ENCODE results near the gene TGFBR3. TPM values are rescaled to one million over a fixed set of nuclear protein-coding genes. Genes with fewer than 3 reads are reported as not detected.
A peak's percentile ranks its signal among the peaks of the same experiment; 100 is the strongest.

TGFBR3 gene
- total and polyA plus RNA-seq, 2 experiments from 2014 or later, result 46.8 to 68.3 TPM

GRCh38 chr1:91660708-91661107, 225.2 kb downstream of the TGFBR3 start:
- Histone ChIP-seq H3K36me3 (replicated peaks; ENCODE audit: insufficient read depth, low read depth) (no peaks in the 10 kb centered on the region), H3K9me3 (ENCODE audit: low read depth) (no peaks in the 10 kb centered on the region), H3K27ac (no peak overlapping the region), H3K9me2 (replicated peaks; ENCODE audit: insufficient read depth) (no peaks in the 10 kb centered on the region), H3K4me3 (no peak overlapping the region), H3K27me3 (no peaks in the 10 kb centered on the region), H3K79me2 (no peaks in the 10 kb centered on the region), H3K4me1 (ENCODE audit: insufficient read depth) (no peaks in the 10 kb centered on the region), H3K4me2 (no peak overlapping the region), H2AFZ (no peak overlapping the region), H4K20me1 (ENCODE audit: insufficient read depth, poor library complexity, severe bottlenecking) (no peaks in the 10 kb centered on the region)
- no peak for TF ChIP-seq EZH2phosphoT487 (IDR thresholded peaks at IDR 0.05; ENCODE audit: low read depth, severe bottlenecking, unreplicated experiment)
- TF ChIP-seq EZH2 (IDR thresholded peaks at IDR 0.05; ENCODE audit: borderline replicate concordance), result no peak
- TF ChIP-seq CTCF (IDR thresholded peaks at IDR 0.05; ENCODE audit: poor library complexity), result no peak
- no peak for DNase-seq (ENCODE audit: low spot score)

DNA sequence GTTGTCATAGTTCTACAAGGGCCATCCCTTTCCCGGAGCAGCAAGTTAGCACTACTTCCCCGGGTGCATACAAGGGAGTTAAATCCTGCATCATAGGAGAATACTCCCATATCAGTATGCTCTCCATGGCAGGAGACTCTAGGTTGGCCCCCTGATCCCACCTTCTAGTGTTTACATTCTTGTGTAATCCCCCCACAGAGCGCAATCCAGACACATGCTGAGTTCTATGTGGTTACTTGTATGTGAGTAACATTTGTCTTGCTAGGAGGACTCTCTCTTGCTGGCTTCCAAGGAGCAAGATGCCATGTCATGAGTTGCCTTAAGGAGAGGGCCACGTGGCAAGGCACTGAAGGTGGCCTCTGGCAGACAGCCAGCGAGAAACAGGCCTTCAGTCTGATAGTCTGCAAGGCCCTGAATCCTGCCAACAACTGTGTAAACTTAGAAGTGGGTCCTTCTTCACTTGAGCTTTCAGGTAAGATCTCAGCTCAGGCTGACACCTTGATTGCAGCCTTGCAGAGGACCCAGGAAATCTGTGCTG, 230.0 kb downstream of the TGFBR3 start:
- no peak overlapping the region for H3K4me3 ChIP-seq
- no peaks in the 10 kb centered on the region for H4K20me1 ChIP-seq (ENCODE audit: insufficient read depth, poor library complexity, severe bottlenecking)
- H3K79me2 ChIP-seq, result no peaks in the 10 kb centered on the region
- no peaks in the 10 kb centered on the region for H3K4me1 ChIP-seq (ENCODE audit: insufficient read depth)
- H3K4me2 ChIP-seq, result no peak overlapping the region
- WGBS (ENCODE audit: low lambda C conversion rate, missing lambda C conversion rate), result 68% methylated on average over 5 of the region's 5 CpGs
- H2AFZ ChIP-seq, result no peak overlapping the region
- DNase-seq (ENCODE audit: low spot score), result no peak
- no peak overlapping the region for H3K27ac ChIP-seq
- H3K36me3 ChIP-seq (replicated peaks; ENCODE audit: insufficient read depth, low read depth), result no peaks in the 10 kb centered on the region
- H3K9me3 ChIP-seq (ENCODE audit: low read depth), result no peaks in the 10 kb centered on the region
- no peak for TF ChIP-seq EZH2 (IDR thresholded peaks at IDR 0.05; ENCODE audit: borderline replicate concordance)
- no peak for TF ChIP-seq CTCF (IDR thresholded peaks at IDR 0.05; ENCODE audit: poor library complexity)
- TF ChIP-seq EZH2phosphoT487 (IDR thresholded peaks at IDR 0.05; ENCODE audit: low read depth, severe bottlenecking, unreplicated experiment), result no peak
- H3K9me2 ChIP-seq (replicated peaks; ENCODE audit: insufficient read depth), result no peaks in the 10 kb centered on the region
- H3K27me3 ChIP-seq, result no peaks in the 10 kb centered on the region

DNA sequence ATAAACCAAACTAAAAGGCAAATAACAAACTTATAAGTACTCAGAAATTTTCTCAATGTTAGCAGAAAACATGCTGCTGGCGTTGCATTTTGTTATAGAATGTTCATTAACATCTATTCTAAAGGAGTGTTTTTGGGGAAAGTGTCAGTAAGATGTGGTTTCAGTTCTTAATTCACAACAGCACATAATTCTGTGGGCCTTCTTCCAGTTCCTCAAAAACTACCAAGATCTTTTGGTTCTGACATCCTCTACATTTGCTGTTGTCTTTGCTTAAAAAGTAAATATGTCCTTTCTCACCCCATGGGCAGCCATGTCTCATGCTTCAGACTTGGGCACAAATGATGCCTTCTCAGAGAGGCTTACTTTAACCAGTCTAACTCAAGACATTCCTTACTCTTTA, 232.8 kb downstream of the TGFBR3 start:
- Histone ChIP-seq H3K9me2 (replicated peaks; ENCODE audit: insufficient read depth) (no peaks in the 10 kb centered on the region), H2AFZ (no peak overlapping the region), H3K4me2 (no peak overlapping the region), H3K36me3 (replicated peaks; ENCODE audit: insufficient read depth, low read depth) (no peaks in the 10 kb centered on the region), H3K27ac (no peak overlapping the region), H3K9me3 (ENCODE audit: low read depth) (no peaks in the 10 kb centered on the region), H3K4me3 (no peak overlapping the region), H3K27me3 (no peaks in the 10 kb centered on the region), H3K79me2 (no peaks in the 10 kb centered on the region), H4K20me1 (ENCODE audit: insufficient read depth, poor library complexity, severe bottlenecking) (no peaks in the 10 kb centered on the region), H3K4me1 (ENCODE audit: insufficient read depth) (no peaks in the 10 kb centered on the region)
- DNase-seq (ENCODE audit: low spot score), result no peak
- TF ChIP-seq EZH2phosphoT487 (IDR thresholded peaks at IDR 0.05; ENCODE audit: low read depth, severe bottlenecking, unreplicated experiment), result no peak
- TF ChIP-seq EZH2 (IDR thresholded peaks at IDR 0.05; ENCODE audit: borderline replicate concordance), result no peak
- no peak for TF ChIP-seq CTCF (IDR thresholded peaks at IDR 0.05; ENCODE audit: poor library complexity)
- WGBS (ENCODE audit: low lambda C conversion rate, missing lambda C conversion rate), result 93% methylated on average over 1 of the region's 1 CpG

DNA sequence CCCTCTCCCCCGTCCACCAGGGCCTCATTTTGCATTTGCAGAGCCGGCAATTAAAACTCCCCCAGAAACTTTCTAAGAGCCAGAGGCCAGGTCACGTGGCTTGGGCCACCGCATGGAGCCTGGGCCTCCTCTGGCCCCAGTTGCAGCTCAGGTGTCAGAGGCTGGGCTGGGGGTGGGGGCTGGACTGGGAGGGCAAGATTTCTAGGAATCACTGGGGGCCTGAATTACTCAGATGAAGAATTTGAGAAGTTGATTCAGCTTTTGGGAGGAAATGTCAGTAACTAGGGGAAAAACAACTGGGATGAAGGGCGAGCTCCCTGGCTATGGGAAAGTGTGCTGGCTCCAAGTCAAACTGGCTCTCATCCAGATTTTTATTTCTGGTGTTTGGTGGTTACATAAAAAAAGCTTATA, 234.3 kb downstream of the TGFBR3 start:
- Histone ChIP-seq H3K4me1 (ENCODE audit: insufficient read depth) (no peaks in the 10 kb centered on the region), H4K20me1 (ENCODE audit: insufficient read depth, poor library complexity, severe bottlenecking) (no peaks in the 10 kb centered on the region), H3K9me2 (replicated peaks; ENCODE audit: insufficient read depth) (no peaks in the 10 kb centered on the region), H3K79me2 (no peaks in the 10 kb centered on the region), H3K4me2 (no peak overlapping the region), H3K4me3 (no peak overlapping the region), H3K36me3 (replicated peaks; ENCODE audit: insufficient read depth, low read depth) (no peaks in the 10 kb centered on the region), H3K27me3 (no peaks in the 10 kb centered on the region), H2AFZ (no peak overlapping the region), H3K27ac (peak overlapping the region; percentile 81), H3K9me3 (ENCODE audit: low read depth) (no peaks in the 10 kb centered on the region)
- TF ChIP-seq EZH2phosphoT487 (IDR thresholded peaks at IDR 0.05; ENCODE audit: low read depth, severe bottlenecking, unreplicated experiment), result no peak
- TF ChIP-seq EZH2 (IDR thresholded peaks at IDR 0.05; ENCODE audit: borderline replicate concordance), result no peak
- no peak for TF ChIP-seq CTCF (IDR thresholded peaks at IDR 0.05; ENCODE audit: poor library complexity)
- WGBS (ENCODE audit: low lambda C conversion rate, missing lambda C conversion rate), result 50% methylated on average over 5 of the region's 5 CpGs
- DNase-seq (ENCODE audit: low spot score), result peak; percentile 23
